Mesendoderm (in vitro differentiated cells): ENCODE measurements around the gene MBOAT1.

Source experiments
- DNase-seq: peaks from one replicate; pipeline ENCODE4 v3.0.0; 2013
- H2AK5ac ChIP-seq: 2 replicates; pipeline ENCODE4 v1.6.1; 2013; ENCODE audit warnings: low read length, inconsistent platforms
- H2BK120ac ChIP-seq: 2 replicates; pipeline ENCODE4 v1.6.1; 2013; ENCODE audit warnings: low read depth, mild to moderate bottlenecking, low read length, moderate library complexity, mixed read lengths
- H2BK15ac ChIP-seq: replicated peaks from 2 replicates; pipeline ENCODE4 v1.6.1; 2013; ENCODE audit warnings: low read depth, mild to moderate bottlenecking, moderate library complexity
- H2BK5ac ChIP-seq: 2 replicates; pipeline ENCODE4 v1.6.1; 2013; ENCODE audit warnings: low read length, inconsistent platforms
- H3K18ac ChIP-seq: 2 replicates; pipeline ENCODE4 v1.6.1; 2013; ENCODE audit warnings: mild to moderate bottlenecking, low read length, mixed read lengths
- H3K23ac ChIP-seq: one replicate; pipeline ENCODE4 v1.6.1; 2013; ENCODE audit warnings: low read length
- H3K27ac ChIP-seq: 2 replicates; pipeline ENCODE4 v1.5.1; 2013; ENCODE audit warnings: low read depth, mild to moderate bottlenecking, inconsistent platforms, low read length, moderate library complexity
- H3K27me3 ChIP-seq: 2 replicates; pipeline ENCODE4 v1.6.1; 2013; ENCODE audit warnings: low read length, control low read depth, mild to moderate bottlenecking, inconsistent platforms; ENCODE audit not compliant: insufficient read depth, poor library complexity
- H3K36me3 ChIP-seq: 2 replicates; pipeline ENCODE4 v1.6.1; 2013; ENCODE audit warnings: low read length, inconsistent platforms; ENCODE audit not compliant: control insufficient read depth, insufficient read depth
- H3K4ac ChIP-seq: one replicate; pipeline ENCODE4 v1.6.1; 2013; ENCODE audit warnings: low read depth, mild to moderate bottlenecking, low read length, moderate library complexity
- H3K4me1 ChIP-seq: 2 replicates; pipeline ENCODE4 v1.6.1; 2013; ENCODE audit warnings: low read depth, low read length, inconsistent platforms; ENCODE audit not compliant: control insufficient read depth
- H3K4me2 ChIP-seq: 2 replicates; pipeline ENCODE4 v1.6.1; 2013; ENCODE audit warnings: low read length
- H3K4me3 ChIP-seq: 2 replicates; pipeline ENCODE4 v1.5.1; 2013; ENCODE audit warnings: mild to moderate bottlenecking, low read length
- H3K56ac ChIP-seq: one replicate; pipeline ENCODE4 v1.6.1; 2013; ENCODE audit warnings: low read length
- H3K79me1 ChIP-seq: 2 replicates; pipeline ENCODE4 v1.6.1; 2013; ENCODE audit warnings: low read length, inconsistent platforms
- H3K79me2 ChIP-seq: 2 replicates; pipeline ENCODE4 v1.6.1; 2013; ENCODE audit warnings: mild to moderate bottlenecking, low read length; ENCODE audit not compliant: control insufficient read depth, insufficient read depth
- H3K9ac ChIP-seq: 2 replicates; pipeline ENCODE4 v1.6.1; 2013; ENCODE audit warnings: low read length, inconsistent platforms
- H4K5ac ChIP-seq: one replicate; pipeline ENCODE4 v1.6.1; 2013; ENCODE audit warnings: low read length
- H4K8ac ChIP-seq: one replicate; pipeline ENCODE4 v1.6.1; 2013; ENCODE audit warnings: low read depth, mild to moderate bottlenecking, control low read depth, low read length, moderate library complexity
- WGBS: extraction: QIAGEN DNeasy Blood & Tissue Kit; methylation state at CpG from one replicate; pipeline ENCODE4 v1.1.7; 2013; ENCODE audit warnings: low lambda C conversion rate, missing lambda C conversion rate; ENCODE audit not compliant: insufficient coverage; ENCODE audit errors: extremely low coverage; 5-methylcytosine and 5-hydroxymethylcytosine counted together

Gene MBOAT1

DNA sequence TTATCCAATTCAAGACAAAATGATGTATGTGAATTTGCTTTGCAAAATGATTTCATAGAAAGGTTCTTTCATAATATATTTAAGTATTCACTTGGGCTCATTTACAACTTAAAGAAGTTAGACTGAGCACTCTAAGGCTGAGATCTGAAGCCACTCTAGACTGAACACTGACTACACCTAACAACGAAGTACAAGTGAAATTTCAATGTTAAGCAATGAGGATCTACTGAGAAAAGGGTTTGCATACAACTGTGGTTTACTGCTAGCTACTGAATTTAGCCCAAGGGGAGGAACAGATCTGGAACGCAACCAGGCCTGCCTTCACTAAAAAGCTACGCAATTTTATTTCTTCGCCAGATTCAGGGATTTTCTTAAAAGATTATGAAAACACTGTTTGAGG lies 106.4 kb downstream of the MBOAT1 start:
- no peak for DNase-seq
- Histone ChIP-seq H2BK120ac (no peak overlapping the region), H2BK15ac (no peak overlapping the region), H3K79me1 (no peaks in the 10 kb centered on the region), H3K56ac (no peak overlapping the region), H3K9ac (no peak overlapping the region), H2BK5ac (no peak overlapping the region), H2AK5ac (no peak overlapping the region), H4K8ac (no peak overlapping the region), H4K5ac (no peak overlapping the region), H3K4me3 (no peak overlapping the region), H3K4me2 (no peak overlapping the region), H3K36me3 (no peaks in the 10 kb centered on the region), H3K23ac (no peak overlapping the region), H3K27me3 (no peaks in the 10 kb centered on the region), H3K79me2 (no peaks in the 10 kb centered on the region), H3K4me1 (no peaks in the 10 kb centered on the region), H3K4ac (no peak overlapping the region), H3K27ac (no peak overlapping the region), H3K18ac (no peak overlapping the region)
- whole genome bisulfite sequencing: no CpG with 5 or more reads among the region's 4 CpGs

DNA sequence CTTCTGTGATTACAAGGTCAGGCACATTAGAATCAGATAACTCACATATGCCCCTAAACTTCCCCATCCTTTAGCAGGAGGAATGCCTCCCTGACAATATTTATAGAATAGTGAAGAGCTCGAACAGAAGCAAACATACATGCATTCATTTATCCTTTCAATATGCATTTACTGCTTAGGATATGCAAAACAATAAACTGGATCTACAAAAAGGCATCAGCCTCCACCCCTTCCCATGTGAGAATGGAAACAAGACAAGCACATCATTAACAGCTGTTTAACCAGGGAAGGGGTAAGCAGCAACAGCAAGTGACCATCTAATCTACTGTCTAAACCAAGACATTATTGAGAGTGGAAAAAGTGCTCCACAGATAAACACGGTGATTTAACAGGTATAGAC lies 107.6 kb downstream of the MBOAT1 start:
- no CpG with 5 or more reads among the region's 2 CpGs for WGBS
- Histone ChIP-seq H2BK15ac (no peak overlapping the region), H3K4me1 (no peaks in the 10 kb centered on the region), H3K4me3 (no peak overlapping the region), H3K79me2 (no peaks in the 10 kb centered on the region), H2AK5ac (no peak overlapping the region), H3K36me3 (no peaks in the 10 kb centered on the region), H3K23ac (no peak overlapping the region), H3K9ac (no peak overlapping the region), H4K5ac (no peak overlapping the region), H3K18ac (no peak overlapping the region), H3K4me2 (no peak overlapping the region), H2BK5ac (no peak overlapping the region), H4K8ac (no peak overlapping the region), H3K27me3 (no peaks in the 10 kb centered on the region), H3K4ac (no peak overlapping the region), H3K27ac (no peak overlapping the region), H3K79me1 (no peaks in the 10 kb centered on the region), H2BK120ac (no peak overlapping the region), H3K56ac (no peak overlapping the region)
- no peak for DNase-seq

DNA sequence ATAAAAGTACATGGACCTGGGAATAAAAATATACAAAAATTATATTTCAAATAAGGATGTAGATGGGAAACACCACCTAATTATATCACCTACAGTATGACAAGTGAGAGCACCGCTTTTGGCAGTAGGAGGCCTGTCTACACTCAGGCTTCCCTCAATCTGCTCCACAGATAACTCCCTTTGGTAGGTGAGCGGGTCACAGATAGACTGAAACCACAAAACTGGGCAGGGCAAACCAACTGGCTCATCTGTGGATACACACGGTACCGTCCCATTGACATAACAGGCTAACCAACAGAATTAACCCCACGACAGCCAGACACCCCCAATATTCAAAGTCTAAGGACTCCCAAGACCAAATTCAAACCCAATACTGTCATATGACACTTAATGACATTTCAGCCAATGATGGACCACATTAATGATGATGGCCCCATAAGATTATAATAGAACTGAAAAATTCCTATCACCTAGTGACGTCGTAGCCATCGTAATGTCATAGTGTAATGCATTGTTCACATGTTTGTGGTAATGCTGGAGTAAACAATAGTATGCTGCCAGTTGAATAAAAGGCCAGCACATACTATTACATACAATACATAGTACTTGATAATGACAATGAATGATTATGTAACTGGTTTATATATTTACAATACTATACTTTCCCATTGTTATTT lies 109.7 kb downstream of the MBOAT1 start:
- H3K27ac ChIP-seq: no peak overlapping the region
- no peak overlapping the region for H3K4me2 ChIP-seq
- H3K18ac ChIP-seq: no peak overlapping the region
- no peak overlapping the region for H2BK15ac ChIP-seq
- H3K27me3 ChIP-seq: no peaks in the 10 kb centered on the region
- no peak overlapping the region for H3K4ac ChIP-seq
- H2BK120ac ChIP-seq: no peak overlapping the region
- no peak overlapping the region for H3K23ac ChIP-seq
- no peak overlapping the region for H3K9ac ChIP-seq
- no peak overlapping the region for H3K56ac ChIP-seq
- H2BK5ac ChIP-seq: no peak overlapping the region
- H3K36me3 ChIP-seq: no peaks in the 10 kb centered on the region
- H2AK5ac ChIP-seq: no peak overlapping the region
- no peaks in the 10 kb centered on the region for H3K79me1 ChIP-seq
- WGBS: no CpG with 5 or more reads among the region's 8 CpGs
- no peaks in the 10 kb centered on the region for H3K79me2 ChIP-seq
- no peak for DNase-seq
- no peak overlapping the region for H4K5ac ChIP-seq
- H4K8ac ChIP-seq: no peak overlapping the region
- H3K4me1 ChIP-seq: no peaks in the 10 kb centered on the region
- H3K4me3 ChIP-seq: no peak overlapping the region

DNA sequence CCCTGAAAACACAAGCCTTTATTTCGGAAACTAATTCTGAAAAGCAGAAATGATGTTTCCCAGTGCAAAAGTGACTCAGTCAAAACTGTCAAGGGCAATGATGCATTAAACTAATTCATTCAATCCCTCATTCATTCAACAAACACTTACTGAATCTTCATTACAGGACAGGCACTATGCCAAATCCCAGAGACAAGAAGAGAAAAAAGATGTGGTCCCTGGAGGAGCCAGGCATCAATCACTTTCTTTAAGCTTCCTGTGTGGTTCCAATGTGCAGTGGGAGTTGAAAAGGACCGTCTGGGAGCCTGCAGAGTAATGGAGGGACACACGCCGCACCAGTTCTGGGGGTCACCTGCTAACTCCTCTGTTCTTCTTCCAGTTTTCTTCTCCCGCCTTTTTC lies 113.1 kb downstream of the MBOAT1 start:
- H4K5ac ChIP-seq: no peak overlapping the region
- H3K56ac ChIP-seq: no peak overlapping the region
- H3K79me2 ChIP-seq: no peaks in the 10 kb centered on the region
- H3K27me3 ChIP-seq: no peaks in the 10 kb centered on the region
- no peaks in the 10 kb centered on the region for H3K36me3 ChIP-seq
- H3K27ac ChIP-seq: no peak overlapping the region
- no peak overlapping the region for H3K4ac ChIP-seq
- H3K9ac ChIP-seq: no peak overlapping the region
- no peak overlapping the region for H3K23ac ChIP-seq
- DNase-seq: no peak
- no peak overlapping the region for H3K4me2 ChIP-seq
- no peak overlapping the region for H3K4me3 ChIP-seq
- no peak overlapping the region for H3K18ac ChIP-seq
- no peak overlapping the region for H2BK120ac ChIP-seq
- no peak overlapping the region for H2AK5ac ChIP-seq
- no peak overlapping the region for H2BK15ac ChIP-seq
- no peak overlapping the region for H2BK5ac ChIP-seq
- H3K79me1 ChIP-seq: no peaks in the 10 kb centered on the region
- no CpG with 5 or more reads among the region's 5 CpGs for WGBS
- H4K8ac ChIP-seq: no peak overlapping the region
- H3K4me1 ChIP-seq: no peaks in the 10 kb centered on the region

DNA sequence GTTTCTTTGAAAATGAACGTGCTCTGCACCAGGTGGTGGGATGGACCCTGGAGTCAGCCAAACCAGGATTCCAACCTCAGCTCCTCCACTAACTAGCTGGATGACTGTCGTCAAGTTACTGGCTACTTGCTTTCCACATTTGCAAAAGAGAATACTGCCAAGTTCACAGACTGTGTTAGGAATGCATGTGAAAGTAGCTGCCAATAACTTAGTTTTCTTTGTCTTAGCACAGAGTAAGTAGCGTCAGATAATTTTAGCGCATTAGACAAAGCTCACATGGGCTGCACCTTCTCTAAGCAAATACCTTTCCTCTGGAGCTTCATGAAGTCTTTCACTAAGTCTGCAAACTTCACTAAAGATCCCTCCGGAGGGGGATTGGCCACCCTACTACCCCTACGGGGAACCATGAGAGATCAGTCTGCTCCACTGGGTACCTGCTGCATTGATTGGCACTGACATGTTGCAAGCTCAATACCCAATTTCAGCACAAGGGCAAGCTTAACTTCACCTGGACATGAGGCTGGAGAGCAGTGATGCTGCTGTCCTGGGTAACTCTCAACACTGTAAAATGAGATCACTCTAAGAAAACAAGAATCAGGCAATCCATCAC lies 113.9 kb downstream of the MBOAT1 start:
- Histone ChIP-seq H4K8ac (no peak overlapping the region), H2AK5ac (no peak overlapping the region), H2BK15ac (no peak overlapping the region), H2BK120ac (no peak overlapping the region), H3K79me2 (no peaks in the 10 kb centered on the region), H3K27me3 (no peaks in the 10 kb centered on the region), H2BK5ac (no peak overlapping the region), H4K5ac (no peak overlapping the region), H3K4me3 (no peak overlapping the region), H3K4me2 (no peak overlapping the region), H3K27ac (no peak overlapping the region), H3K36me3 (no peaks in the 10 kb centered on the region), H3K4me1 (no peaks in the 10 kb centered on the region), H3K9ac (no peak overlapping the region), H3K23ac (no peak overlapping the region), H3K4ac (no peak overlapping the region), H3K56ac (no peak overlapping the region), H3K79me1 (no peaks in the 10 kb centered on the region), H3K18ac (no peak overlapping the region)
- DNase-seq: no peak
- no CpG with 5 or more reads among the region's 6 CpGs for WGBS

DNA sequence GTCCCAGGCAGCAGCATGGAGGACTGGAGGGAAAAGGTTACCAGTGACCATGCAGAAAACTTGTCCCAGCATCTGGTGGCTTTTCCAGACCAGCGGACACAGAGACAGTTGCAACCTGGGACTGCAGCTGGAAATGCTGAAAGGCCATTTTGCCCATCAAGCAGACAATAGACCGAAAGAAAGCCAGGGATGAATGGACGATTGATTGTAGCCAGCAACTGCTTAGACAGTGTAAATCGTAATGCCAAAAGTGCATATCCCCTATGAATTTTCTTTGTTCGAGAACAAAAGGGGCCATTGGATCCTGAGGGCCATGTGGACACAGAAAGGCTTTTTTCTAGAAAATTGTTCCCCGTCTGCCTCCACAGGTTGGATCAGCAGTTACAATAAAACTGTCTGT lies 115.7 kb downstream of the MBOAT1 start:
- H4K8ac ChIP-seq: no peak overlapping the region
- H3K4me1 ChIP-seq: no peaks in the 10 kb centered on the region
- WGBS: no CpG with 5 or more reads among the region's 6 CpGs
- H3K4me2 ChIP-seq: no peak overlapping the region
- H2BK15ac ChIP-seq: no peak overlapping the region
- H3K27me3 ChIP-seq: no peaks in the 10 kb centered on the region
- H3K23ac ChIP-seq: no peak overlapping the region
- no peaks in the 10 kb centered on the region for H3K79me1 ChIP-seq
- H3K56ac ChIP-seq: no peak overlapping the region
- H2BK5ac ChIP-seq: no peak overlapping the region
- H3K4ac ChIP-seq: no peak overlapping the region
- H3K9ac ChIP-seq: no peak overlapping the region
- no peak overlapping the region for H3K27ac ChIP-seq
- no peaks in the 10 kb centered on the region for H3K79me2 ChIP-seq
- no peaks in the 10 kb centered on the region for H3K36me3 ChIP-seq
- H3K18ac ChIP-seq: no peak overlapping the region
- H4K5ac ChIP-seq: no peak overlapping the region
- no peak overlapping the region for H3K4me3 ChIP-seq
- no peak overlapping the region for H2BK120ac ChIP-seq
- no peak overlapping the region for H2AK5ac ChIP-seq
- DNase-seq: no peak
